ENCODE results near the gene KIF19.

Gene KIF19

GRCh38 chr17:74351552-74352210 lies 25.7 kb downstream of the KIF19 start:
- Histone ChIP-seq H4K20me1 (ENCODE audit: insufficient read depth, low read length) (peaks cover 14% of the 10 kb centered on the region), H3K9me3 (ENCODE audit: insufficient read depth, low read length, severe bottlenecking) (no peaks in the 10 kb centered on the region), H3K4me1 (ENCODE audit: insufficient read depth, low read length) (no peaks in the 10 kb centered on the region), H3K27me3 (ENCODE audit: insufficient read depth, low read length, poor library complexity) (peaks cover 17% of the 10 kb centered on the region), H3K4me2 (ENCODE audit: insufficient read depth, low read length) (no peak overlapping the region), H3K9ac (ENCODE audit: low read depth, low read length) (no peak overlapping the region), H3K36me3 (ENCODE audit: insufficient read depth, low read length) (no peaks in the 10 kb centered on the region), H3K4me3 (ENCODE audit: low read depth in 1 of 2, low read length in 2 of 2) (no peak overlapping the region), H3K27ac (ENCODE audit: low read length) (no peak overlapping the region), H3K79me2 (ENCODE audit: insufficient read depth, low read length) (no peaks in the 10 kb centered on the region), H2AFZ (ENCODE audit: low read depth, low read length) (no peak overlapping the region)
- no peak for DNase-seq
- ATAC-seq (ENCODE audit: insufficient read depth, low read depth), result no peak; the same call in 2 of the 3 replicates
- TF ChIP-seq, protein P1, sequence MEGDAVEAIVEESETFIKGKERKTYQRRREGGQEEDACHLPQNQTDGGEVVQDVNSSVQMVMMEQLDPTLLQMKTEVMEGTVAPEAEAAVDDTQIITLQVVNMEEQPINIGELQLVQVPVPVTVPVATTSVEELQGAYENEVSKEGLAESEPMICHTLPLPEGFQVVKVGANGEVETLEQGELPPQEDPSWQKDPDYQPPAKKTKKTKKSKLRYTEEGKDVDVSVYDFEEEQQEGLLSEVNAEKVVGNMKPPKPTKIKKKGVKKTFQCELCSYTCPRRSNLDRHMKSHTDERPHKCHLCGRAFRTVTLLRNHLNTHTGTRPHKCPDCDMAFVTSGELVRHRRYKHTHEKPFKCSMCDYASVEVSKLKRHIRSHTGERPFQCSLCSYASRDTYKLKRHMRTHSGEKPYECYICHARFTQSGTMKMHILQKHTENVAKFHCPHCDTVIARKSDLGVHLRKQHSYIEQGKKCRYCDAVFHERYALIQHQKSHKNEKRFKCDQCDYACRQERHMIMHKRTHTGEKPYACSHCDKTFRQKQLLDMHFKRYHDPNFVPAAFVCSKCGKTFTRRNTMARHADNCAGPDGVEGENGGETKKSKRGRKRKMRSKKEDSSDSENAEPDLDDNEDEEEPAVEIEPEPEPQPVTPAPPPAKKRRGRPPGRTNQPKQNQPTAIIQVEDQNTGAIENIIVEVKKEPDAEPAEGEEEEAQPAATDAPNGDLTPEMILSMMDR (IDR thresholded peaks at IDR 0.05; ENCODE audit: borderline replicate concordance, extremely low read depth, low read length, poor library complexity, severe bottlenecking), result no peak
- TF ChIP-seq EZH2 (IDR thresholded peaks at IDR 0.05; ENCODE audit: borderline replicate concordance, low read depth, low read length, severe bottlenecking), result no peak

- Histone ChIP-seq H3K4me3 (ENCODE audit: low read depth in 1 of 2, low read length in 2 of 2) (no peak overlapping the region), H3K9me3 (ENCODE audit: insufficient read depth, low read length, severe bottlenecking) (no peaks in the 10 kb centered on the region), H2AFZ (ENCODE audit: low read depth, low read length) (no peak overlapping the region), H3K79me2 (ENCODE audit: insufficient read depth, low read length) (no peaks in the 10 kb centered on the region), H3K27me3 (ENCODE audit: insufficient read depth, low read length, poor library complexity) (peaks cover 17% of the 10 kb centered on the region), H3K36me3 (ENCODE audit: insufficient read depth, low read length) (no peaks in the 10 kb centered on the region), H3K27ac (ENCODE audit: low read length) (no peak overlapping the region), H3K9ac (ENCODE audit: low read depth, low read length) (no peak overlapping the region), H3K4me1 (ENCODE audit: insufficient read depth, low read length) (no peaks in the 10 kb centered on the region), H3K4me2 (ENCODE audit: insufficient read depth, low read length) (no peak overlapping the region), H4K20me1 (ENCODE audit: insufficient read depth, low read length) (peaks cover 14% of the 10 kb centered on the region)
- TF ChIP-seq, protein P1 (IDR thresholded peaks at IDR 0.05; ENCODE audit: borderline replicate concordance, extremely low read depth, low read length, poor library complexity, severe bottlenecking), result no peak
- TF ChIP-seq EZH2 (IDR thresholded peaks at IDR 0.05; ENCODE audit: borderline replicate concordance, low read depth, low read length, severe bottlenecking), result no peak
- ATAC-seq (ENCODE audit: insufficient read depth, low read depth) (no peak), DNase-seq (no peak)
Observed at GRCh38 chr17:74353446-74354060, 27.5 kb downstream of the KIF19 start.

DNA sequence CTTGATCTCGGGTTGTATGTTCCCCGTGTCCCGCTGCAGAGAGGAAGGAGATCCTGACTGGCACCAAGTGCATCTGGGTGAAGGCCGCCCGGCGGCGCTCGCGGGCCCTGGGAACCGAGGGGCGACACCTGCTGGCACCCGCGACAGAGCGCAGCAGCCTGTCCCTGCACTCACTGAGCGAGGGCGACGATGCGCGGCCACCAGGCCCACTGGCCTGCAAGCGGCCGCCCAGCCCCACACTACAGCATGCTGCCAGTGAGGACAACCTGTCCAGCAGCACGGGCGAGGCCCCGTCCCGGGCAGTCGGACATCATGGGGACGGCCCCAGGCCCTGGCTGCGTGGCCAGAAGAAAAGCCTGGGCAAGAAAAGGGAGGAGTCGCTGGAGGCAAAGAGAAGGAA lies 28.1 kb downstream of the KIF19 start:
- Histone ChIP-seq H3K9me3 (ENCODE audit: insufficient read depth, low read length, severe bottlenecking) (no peaks in the 10 kb centered on the region), H3K27me3 (ENCODE audit: insufficient read depth, low read length, poor library complexity) (peaks cover 20% of the 10 kb centered on the region), H2AFZ (ENCODE audit: low read depth, low read length) (no peak overlapping the region), H3K27ac (ENCODE audit: low read length) (no peak overlapping the region), H3K4me3 (ENCODE audit: low read depth in 1 of 2, low read length in 2 of 2) (no peak overlapping the region), H3K9ac (ENCODE audit: low read depth, low read length) (no peak overlapping the region), H4K20me1 (ENCODE audit: insufficient read depth, low read length) (peaks cover 14% of the 10 kb centered on the region), H3K4me1 (ENCODE audit: insufficient read depth, low read length) (no peaks in the 10 kb centered on the region), H3K36me3 (ENCODE audit: insufficient read depth, low read length) (no peaks in the 10 kb centered on the region), H3K4me2 (ENCODE audit: insufficient read depth, low read length) (no peak overlapping the region), H3K79me2 (ENCODE audit: insufficient read depth, low read length) (no peaks in the 10 kb centered on the region)
- peak; percentile 35 for DNase-seq
- ATAC-seq (ENCODE audit: insufficient read depth, low read depth), result peak; percentile 69
- no peak for TF ChIP-seq EZH2 (IDR thresholded peaks at IDR 0.05; ENCODE audit: borderline replicate concordance, low read depth, low read length, severe bottlenecking)
- TF ChIP-seq, protein P1 (IDR thresholded peaks at IDR 0.05; ENCODE audit: borderline replicate concordance, extremely low read depth, low read length, poor library complexity, severe bottlenecking), result peak; percentile 67

Data from DND-41 (cell line).